Fibroblast of lung (primary cell): ENCODE measurements around the gene CEP43. TPM values are rescaled to one million over a fixed set of nuclear protein-coding genes. Genes with fewer than 3 reads are reported as not detected.

Experiments used
- DNase-seq, 2 donors: peaks; one replicate each; pipeline versions ENCODE4 v3.0.0 to v3.0.0-alpha.2; 2010; ENCODE audit warnings: low read depth in 2 of 2
- H2AFZ ChIP-seq: 2 replicates; pipeline ENCODE4 v1.5.1; 2012; ENCODE audit warnings: low read length, control low read depth, inconsistent platforms
- H3K27ac ChIP-seq: 2 replicates; pipeline ENCODE4 v1.5.1; 2011; ENCODE audit warnings: low read length, control low read depth; ENCODE audit not compliant: insufficient read depth
- H3K27me3 ChIP-seq: 2 replicates; pipeline ENCODE4 v1.5.1; 2011; ENCODE audit warnings: mild to moderate bottlenecking, low read length; ENCODE audit not compliant: control insufficient read depth, insufficient read depth
- H3K36me3 ChIP-seq: 2 replicates; pipeline ENCODE4 v1.5.1; 2011; ENCODE audit warnings: low read length; ENCODE audit not compliant: control insufficient read depth, insufficient read depth
- H3K4me1 ChIP-seq: 2 replicates; pipeline ENCODE4 v1.5.1; 2011; ENCODE audit warnings: low read length; ENCODE audit not compliant: control insufficient read depth, insufficient read depth; ENCODE audit errors: extremely low read depth
- H3K4me2 ChIP-seq: 2 replicates; pipeline ENCODE4 v1.5.1; 2011; ENCODE audit warnings: low read length, control low read depth; ENCODE audit not compliant: insufficient read depth; ENCODE audit errors: extremely low read depth
- H3K4me3 ChIP-seq, 4 experiments: fragments of 200-600 bp in 1 of 4; sonication (generic) in 1 of 4; replicated peaks in 1 of 4; 2 replicates each; pipeline ENCODE4 v1.5.1; 2011 to 2016; ENCODE audit warnings: low read length in 4 of 4, low read depth in 3 of 4, mild to moderate bottlenecking in 3 of 4, control low read depth in 2 of 4, inconsistent platforms in 1 of 4, mixed read lengths in 1 of 4; ENCODE audit not compliant: insufficient read depth in 1 of 4; ENCODE audit errors: control extremely low read depth in 1 of 4
- H3K79me2 ChIP-seq: 2 replicates; pipeline ENCODE4 v1.5.1; 2012; ENCODE audit warnings: mild to moderate bottlenecking, low read length, inconsistent platforms; ENCODE audit not compliant: control insufficient read depth, insufficient read depth
- H3K9ac ChIP-seq: 2 replicates; pipeline ENCODE4 v1.5.1; 2011; ENCODE audit warnings: mild to moderate bottlenecking, low read length, control low read depth; ENCODE audit not compliant: insufficient read depth
- H3K9me3 ChIP-seq: 2 replicates; pipeline ENCODE4 v1.5.1; 2012; ENCODE audit warnings: low read depth, low read length; ENCODE audit not compliant: control insufficient read depth, insufficient read depth
- H4K20me1 ChIP-seq: 2 replicates; pipeline ENCODE4 v1.5.1; 2011; ENCODE audit warnings: low read length; ENCODE audit not compliant: control insufficient read depth, insufficient read depth; ENCODE audit errors: extremely low read depth
- CTCF ChIP-seq, 2 donors: IDR thresholded peaks in 1 of 2; conservative IDR thresholded peaks in 1 of 2; 1 replicate in 1 of 2; 2 replicates in 1 of 2; pipeline ENCODE4 v1.5.1; 2011 to 2012; ENCODE audit warnings: low read length in 2 of 2, control low read depth in 1 of 2, inconsistent platforms in 1 of 2, low read depth in 1 of 2, mild to moderate bottlenecking in 1 of 2
- EZH2 ChIP-seq: IDR thresholded peaks from 2 replicates; pipeline ENCODE4 v1.5.1; 2012; ENCODE audit warnings: low read length, control low read depth, mild to moderate bottlenecking; ENCODE audit errors: missing control alignments
- polyA plus RNA-seq, 2 donors: library from polyadenylated mRNA; depleted of rRNA in 1 of 2; stranded (reverse) in 1 of 2; unstranded in 1 of 2; fragments of >200 nt; gene quantifications; 2 replicates each; pipeline ENCODE4 v1.2.1, GENCODE V29; 2011 to 2012; ENCODE audit warnings: missing spikeins in 1 of 2
- total RNA-seq: library from RNA; depleted of rRNA; stranded (reverse); fragments of >200 nt; gene quantifications from 2 replicates; pipeline ENCODE4 v1.2.1, GENCODE V29; 2014

CEP43 gene
- total and polyA plus RNA-seq, 2 donors (not counting 1 experiment from before 2014, with no cell fraction given): 11.2 to 18.0 TPM

- Histone ChIP-seq H3K4me3 (no peak overlapping the region), H2AFZ (no peak overlapping the region), H3K27me3 (no peaks in the 10 kb centered on the region), H3K9ac (no peak overlapping the region), H3K79me2 (no peaks in the 10 kb centered on the region), H3K36me3 (no peaks in the 10 kb centered on the region), H4K20me1 (no peaks in the 10 kb centered on the region), H3K9me3 (no peaks in the 10 kb centered on the region), H3K4me2 (no peak overlapping the region), H3K4me1 (no peaks in the 10 kb centered on the region), H3K27ac (no peak overlapping the region)
- DNase-seq: no peak
- TF ChIP-seq EZH2 (no peak), CTCF (conservative IDR thresholded peaks at IDR 0.05 in 1 of 2, IDR thresholded peaks at IDR 0.05 in 1 of 2; ENCODE audit: low read depth in 1 of 2, low read length in 2 of 2) (no peak)
These were observed 39.1 kb upstream of the CEP43 start for GRCh38 chr6:166959911-166960608.

GRCh38 chr6:166960609-166960978, 38.6 kb upstream of the CEP43 start:
- no peaks in the 10 kb centered on the region for H3K27me3 ChIP-seq
- H2AFZ ChIP-seq: no peak overlapping the region
- no peak for DNase-seq
- H3K36me3 ChIP-seq: no peaks in the 10 kb centered on the region
- H3K4me1 ChIP-seq: no peaks in the 10 kb centered on the region
- H4K20me1 ChIP-seq: no peaks in the 10 kb centered on the region
- no peak overlapping the region for H3K27ac ChIP-seq
- no peak overlapping the region for H3K9ac ChIP-seq
- H3K4me2 ChIP-seq: no peak overlapping the region
- H3K4me3 ChIP-seq: no peak overlapping the region
- no peaks in the 10 kb centered on the region for H3K9me3 ChIP-seq
- TF ChIP-seq EZH2: no peak
- no peak for TF ChIP-seq CTCF (conservative IDR thresholded peaks at IDR 0.05 in 1 of 2, IDR thresholded peaks at IDR 0.05 in 1 of 2; ENCODE audit: low read depth in 1 of 2, low read length in 2 of 2)
- no peaks in the 10 kb centered on the region for H3K79me2 ChIP-seq

GRCh38 chr6:166966268-166966667, 32.9 kb upstream of the CEP43 start:
- Histone ChIP-seq H3K4me2 (no peak overlapping the region), H3K36me3 (no peaks in the 10 kb centered on the region), H3K9me3 (no peaks in the 10 kb centered on the region), H3K27ac (no peak overlapping the region), H3K27me3 (no peaks in the 10 kb centered on the region), H3K4me1 (no peaks in the 10 kb centered on the region), H3K9ac (no peak overlapping the region), H2AFZ (no peak overlapping the region), H3K79me2 (no peaks in the 10 kb centered on the region), H4K20me1 (no peaks in the 10 kb centered on the region), H3K4me3 (no peak overlapping the region)
- DNase-seq: no peak
- TF ChIP-seq EZH2 (no peak), CTCF (conservative IDR thresholded peaks at IDR 0.05 in 1 of 2, IDR thresholded peaks at IDR 0.05 in 1 of 2; ENCODE audit: low read depth in 1 of 2, low read length in 2 of 2) (no peak)
